Common myeloid progenitor, CD34-positive (primary cell): ENCODE results near the gene OSTN.
A peak's percentile ranks its signal among the peaks of the same experiment; 100 is the strongest.
"Not testable (repeated sequence)": the region's sequence is repeated elsewhere in the genome, so short reads cannot be mapped to it uniquely, and the experiment has no call there.

Experiments
- CTCF ChIA-PET: fragments of 350-600 bp; sonication (Branson Sonifier 250); formaldehyde crosslinking; loops from one replicate; lab custom pipeline; 2021; ENCODE audit warnings: antibody characterized with exemption; lab: Charles Lee
- POLR2A ChIA-PET: fragments of 350-600 bp; sonication (Branson Sonifier 250); formaldehyde crosslinking; loops from one replicate; lab custom pipeline; 2021; ENCODE audit warnings: antibody characterized with exemption; lab: Charles Lee
- DNase-seq, 3 donors: peaks; one replicate each; pipeline versions ENCODE4 v3.0.0 to v3.0.0-alpha.2; 2013
- H3K27ac ChIP-seq, 2 experiments: 1 replicate in 1 of 2; 2 replicates in 1 of 2; pipeline ENCODE4 v1.7.0; 2013; ENCODE audit warnings: inconsistent platforms in 2 of 2, low read length in 2 of 2, mild to moderate bottlenecking in 2 of 2, low read depth in 1 of 2, moderate library complexity in 1 of 2; ENCODE audit not compliant: severe bottlenecking in 2 of 2, insufficient read depth in 1 of 2, poor library complexity in 1 of 2
- H3K27me3 ChIP-seq, 5 experiments: replicated peaks in 2 of 5; 1 replicate in 3 of 5; 2 replicates in 2 of 5; pipeline versions ENCODE4 v1.6.1 to v1.7.0; 2013; ENCODE audit warnings: low read length in 4 of 5, mild to moderate bottlenecking in 2 of 5, moderate library complexity in 2 of 5, inconsistent platforms in 1 of 5; ENCODE audit not compliant: insufficient read depth in 5 of 5, control insufficient read depth in 4 of 5
- H3K36me3 ChIP-seq, 4 experiments: 1 replicate in 2 of 4; 2 replicates in 2 of 4; pipeline versions ENCODE4 v1.6.1 to v1.7.0; 2013; ENCODE audit warnings: low read length in 3 of 4, control low read depth in 1 of 4, mild to moderate bottlenecking in 1 of 4; ENCODE audit not compliant: control insufficient read depth in 4 of 4, insufficient read depth in 4 of 4
- H3K4me1 ChIP-seq, 4 experiments: 1 replicate in 3 of 4; 2 replicates in 1 of 4; pipeline versions ENCODE4 v1.6.1 to v1.7.1; 2013; ENCODE audit warnings: low read length in 3 of 4, mild to moderate bottlenecking in 3 of 4, control low read depth in 1 of 4, inconsistent platforms in 1 of 4, moderate library complexity in 1 of 4; ENCODE audit not compliant: control insufficient read depth in 4 of 4, insufficient read depth in 4 of 4; ENCODE audit errors: control extremely low read depth in 1 of 4
- H3K4me3 ChIP-seq, 7 experiments: 1 replicate in 4 of 7; 2 replicates in 3 of 7; pipeline versions ENCODE4 v1.5.1 to v1.7.0; 2013; ENCODE audit warnings: mild to moderate bottlenecking in 7 of 7, low read length in 6 of 7, moderate library complexity in 6 of 7, inconsistent platforms in 2 of 7, low read depth in 2 of 7, control low read depth in 1 of 7; ENCODE audit not compliant: insufficient read depth in 4 of 7, control insufficient read depth in 1 of 7; ENCODE audit errors: extremely low read depth in 1 of 7
- H3K9me3 ChIP-seq, 5 experiments: 1 replicate in 4 of 5; 2 replicates in 1 of 5; pipeline versions ENCODE4 v1.6.1 to v1.7.1; 2013; ENCODE audit warnings: low read length in 4 of 5, mild to moderate bottlenecking in 2 of 5, inconsistent platforms in 1 of 5, low read depth in 1 of 5, moderate library complexity in 1 of 5; ENCODE audit not compliant: control insufficient read depth in 4 of 5, insufficient read depth in 2 of 5; ENCODE audit errors: control extremely low read depth in 1 of 5
- WGBS: methylation state at CpG from one replicate; pipeline ENCODE4 v1.1.5; 2013; ENCODE audit not compliant: insufficient coverage; 5-methylcytosine and 5-hydroxymethylcytosine counted together

The OSTN gene

DNA sequence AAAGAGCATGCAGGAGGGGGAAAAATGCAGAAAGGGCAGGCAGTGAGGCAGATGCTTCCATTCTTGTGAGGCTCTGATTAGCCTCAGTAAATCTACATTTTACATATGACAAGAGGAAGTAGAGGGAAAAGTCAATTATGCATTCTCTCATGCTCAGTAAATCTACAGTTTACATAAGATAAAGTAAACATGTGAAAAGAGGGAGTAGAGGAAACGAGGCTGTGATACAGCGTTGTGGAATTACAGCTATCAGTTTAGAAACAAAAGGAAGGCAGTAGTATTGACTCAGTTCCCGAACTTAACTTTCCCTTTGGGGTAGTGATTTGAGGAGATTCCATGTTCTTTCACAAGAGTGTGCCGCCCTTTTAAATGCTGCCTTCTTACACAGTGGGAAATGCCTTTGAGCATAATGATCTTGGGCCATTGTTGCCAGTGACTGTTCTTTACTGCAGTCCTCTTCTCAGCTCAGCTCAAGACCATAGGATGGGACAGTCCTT is 39.3 kb downstream of the OSTN start:
- Histone ChIP-seq H3K9me3 (no peaks in the 10 kb centered on the region), H3K36me3 (no peaks in the 10 kb centered on the region), H3K27me3 (peaks cover 0 to 4% (median 0%) of the 10 kb centered on the region in 5 experiments), H3K4me3 (no peak overlapping the region), H3K27ac (no peak overlapping the region), H3K4me1 (peaks cover 0 to 2% (median 0%) of the 10 kb centered on the region in 4 experiments)
- ChIA-PET CTCF (no interaction called here), POLR2A (no interaction called here)
- DNase-seq, result no peak
- 93% methylated on average over 4 of the region's 4 CpGs for WGBS

DNA sequence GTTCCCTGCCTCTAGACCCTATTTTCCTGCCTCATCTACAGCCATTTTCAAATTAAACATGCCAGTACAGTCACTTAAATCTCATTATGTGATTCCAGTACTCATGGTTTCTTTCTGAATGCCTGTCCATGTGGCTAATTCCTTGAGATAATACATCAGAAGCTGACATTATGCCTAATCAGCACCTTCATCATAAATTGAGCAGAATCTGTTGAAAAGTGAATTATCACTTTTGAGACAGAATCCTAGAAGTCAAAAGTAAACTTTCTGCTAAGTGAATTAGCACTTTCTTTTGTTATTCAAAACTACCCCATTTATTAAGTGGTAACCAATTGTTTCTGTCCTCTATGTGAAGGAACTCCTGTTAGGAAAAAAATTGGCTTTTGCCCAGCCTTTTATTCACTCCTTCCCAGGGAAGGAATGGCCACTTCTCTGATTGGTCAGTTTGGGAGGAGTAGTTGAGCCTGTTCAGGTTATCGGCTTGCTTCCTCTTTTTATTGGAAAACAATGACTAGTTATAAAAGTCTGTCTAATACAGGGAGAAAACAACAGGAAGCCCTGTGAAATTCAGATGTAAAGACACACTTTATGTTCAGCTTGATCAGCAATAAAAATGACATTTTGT is 40.5 kb downstream of the OSTN start:
- Histone ChIP-seq H3K27me3 (peaks cover 0 to 4% (median 0%) of the 10 kb centered on the region in 5 experiments), H3K4me3 (no peak overlapping the region), H3K27ac (no peak overlapping the region), H3K9me3 (no peaks in the 10 kb centered on the region), H3K36me3 (no peaks in the 10 kb centered on the region), H3K4me1 (peaks cover 0 to 2% (median 0%) of the 10 kb centered on the region in 4 experiments)
- DNase-seq, result peak in 2 of 3 donors; percentile 25 to 46
- CTCF ChIA-PET, result no interaction called here
- POLR2A ChIA-PET, result no interaction called here
- no CpG with 5 or more reads among the region's 1 CpG for WGBS

GRCh38 chr3:191240486-191240885 is 41.4 kb downstream of the OSTN start:
- Histone ChIP-seq H3K36me3 (no peaks in the 10 kb centered on the region), H3K9me3 (no peaks in the 10 kb centered on the region), H3K27me3 (no peaks in the 10 kb centered on the region), H3K4me1 (peaks cover 0 to 3% (median 1%) of the 10 kb centered on the region in 4 experiments), H3K4me3 (no peak overlapping the region), H3K27ac (no peak overlapping the region)
- DNase-seq, result no peak
- WGBS, result 92% methylated on average over 5 of the region's 5 CpGs
- POLR2A ChIA-PET, result no interaction called here
- CTCF ChIA-PET, result no interaction called here

DNA sequence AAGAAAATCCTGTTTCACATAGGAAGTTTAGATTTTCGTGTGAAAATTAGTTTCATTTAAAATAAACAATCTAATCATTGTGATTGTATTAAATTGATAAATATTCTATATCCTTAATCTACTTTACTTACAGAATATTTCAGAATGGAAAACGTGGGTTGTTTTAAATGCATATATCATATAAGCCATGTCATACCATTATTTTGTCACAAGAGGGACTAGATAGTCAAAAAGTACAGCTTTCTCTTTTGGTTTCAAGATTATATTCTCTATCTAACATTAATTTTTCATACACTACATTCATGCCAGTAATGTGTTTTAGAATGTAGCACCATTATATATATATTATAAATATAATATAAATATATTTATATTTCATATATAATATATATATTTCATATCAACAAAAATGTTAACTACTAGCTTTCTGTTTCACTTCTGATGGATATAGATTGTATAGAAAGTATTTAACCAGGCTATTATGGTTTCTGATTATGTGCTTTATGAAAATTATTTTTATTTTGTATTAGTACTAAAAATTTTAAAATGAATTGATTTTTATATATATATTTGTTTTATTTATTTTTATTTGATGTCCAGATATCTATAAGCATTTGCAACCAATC is 45.3 kb downstream of the OSTN start:
- Histone ChIP-seq H3K4me3 (no peak overlapping the region), H3K4me1 (peaks cover 0 to 5% (median 1%) of the 10 kb centered on the region in 4 experiments), H3K27me3 (peaks cover 0 to 4% (median 0%) of the 10 kb centered on the region in 5 experiments), H3K27ac (no peak overlapping the region), H3K36me3 (no peaks in the 10 kb centered on the region), H3K9me3 (no peaks in the 10 kb centered on the region)
- CTCF ChIA-PET, result interaction anchor here (0.5 to 1.5 kb wide), 2 partner anchors 9 to 1454 kb away, joined by 3 read pairs; no protein-coding TSS in a partner anchor
- POLR2A ChIA-PET, result no interaction called here
- peak in 2 of 3 donors; percentile 33 to 38 for DNase-seq
- WGBS, result no CpG with 5 or more reads among the region's 2 CpGs

DNA sequence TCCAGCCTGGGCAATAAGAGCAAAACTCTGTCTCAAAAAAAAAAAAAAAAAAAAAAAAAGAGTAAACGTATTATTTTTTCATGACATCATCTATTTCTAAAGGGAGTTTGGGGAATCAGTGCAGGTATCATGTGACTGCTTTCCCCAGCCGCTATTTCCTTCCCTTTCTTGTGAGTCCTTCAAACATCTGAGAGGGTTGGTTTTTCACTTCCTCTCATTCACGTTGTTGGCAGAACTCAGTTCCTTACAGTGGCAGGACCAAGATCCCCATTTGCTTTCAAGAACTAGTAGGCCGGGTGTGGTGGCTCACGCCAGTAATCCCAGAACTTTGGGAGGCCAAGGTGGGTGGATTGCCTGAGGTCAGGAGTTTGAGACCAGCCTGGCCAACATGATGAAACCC is 47.0 kb downstream of the OSTN start:
- POLR2A ChIA-PET, H3K27me3 ChIP-seq, H3K36me3 ChIP-seq, H3K27ac ChIP-seq, H3K4me1 ChIP-seq, H3K9me3 ChIP-seq, CTCF ChIA-PET, H3K4me3 ChIP-seq: not testable (repeated sequence)
- DNase-seq, result peak; percentile 90 to 95 (median 95)
- WGBS, result 0% methylated on average over 4 of the region's 5 CpGs

DNA sequence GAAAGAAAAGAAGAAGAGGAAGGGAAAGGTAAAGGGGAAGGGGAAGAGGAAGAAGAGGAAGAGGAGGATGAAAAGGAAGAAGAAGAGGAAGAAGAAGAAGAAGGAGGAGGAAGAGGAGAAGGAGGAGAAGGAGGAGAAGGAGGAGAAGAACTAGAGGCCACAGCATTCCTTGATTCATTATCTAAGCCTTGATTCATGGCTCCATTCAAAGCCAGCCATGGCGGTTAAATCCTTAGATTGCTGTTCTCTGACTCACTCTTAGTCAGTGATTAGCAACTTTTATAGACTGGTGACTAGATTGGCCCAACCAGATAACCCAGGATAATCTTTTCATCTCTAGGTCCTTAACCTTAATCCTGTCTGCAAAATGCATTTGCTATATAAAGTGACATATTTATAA is 47.6 kb downstream of the OSTN start:
- Histone ChIP-seq H3K27ac (no peak overlapping the region), H3K4me1 (peaks cover 0 to 5% (median 0%) of the 10 kb centered on the region in 4 experiments), H3K4me3 (no peak overlapping the region), H3K27me3 (peaks cover 0 to 4% (median 0%) of the 10 kb centered on the region in 5 experiments), H3K36me3 (no peaks in the 10 kb centered on the region), H3K9me3 (no peaks in the 10 kb centered on the region)
- ChIA-PET POLR2A (no interaction called here), CTCF (no interaction called here)
- no peak for DNase-seq
- WGBS, result 100% methylated on average over 1 of the region's 1 CpG
